Fibroblast of the aortic adventitia (primary cell): ENCODE data around the gene BDKRB1. TPM values are rescaled to one million over a fixed set of nuclear protein-coding genes. Genes with fewer than 3 reads are reported as not detected.

Experiments used
- DNase-seq: peaks from one replicate; pipeline ENCODE4 v3.0.0-alpha.2; 2010; ENCODE audit warnings: low read depth
- H3K4me3 ChIP-seq: 2 replicates; pipeline ENCODE4 v1.5.1; 2011; ENCODE audit warnings: low read depth, mild to moderate bottlenecking, control low read depth, low read length, moderate library complexity
- total RNA-seq: library from RNA; depleted of rRNA; stranded (reverse); fragments of >200 nt; gene quantifications from 2 replicates; pipeline ENCODE4 v1.2.3, GENCODE V29; 2012; ENCODE audit warnings: low replicate concordance
- TF ChIP-seq, protein P1 (sequence below): IDR thresholded peaks from 2 replicates; pipeline ENCODE4 v1.5.1; 2011; ENCODE audit warnings: mild to moderate bottlenecking, low read length, control low read depth, inconsistent platforms; ENCODE audit not compliant: insufficient read depth

The BDKRB1 gene
- total RNA-seq, 1 donor, result 6.9 TPM

DNA sequence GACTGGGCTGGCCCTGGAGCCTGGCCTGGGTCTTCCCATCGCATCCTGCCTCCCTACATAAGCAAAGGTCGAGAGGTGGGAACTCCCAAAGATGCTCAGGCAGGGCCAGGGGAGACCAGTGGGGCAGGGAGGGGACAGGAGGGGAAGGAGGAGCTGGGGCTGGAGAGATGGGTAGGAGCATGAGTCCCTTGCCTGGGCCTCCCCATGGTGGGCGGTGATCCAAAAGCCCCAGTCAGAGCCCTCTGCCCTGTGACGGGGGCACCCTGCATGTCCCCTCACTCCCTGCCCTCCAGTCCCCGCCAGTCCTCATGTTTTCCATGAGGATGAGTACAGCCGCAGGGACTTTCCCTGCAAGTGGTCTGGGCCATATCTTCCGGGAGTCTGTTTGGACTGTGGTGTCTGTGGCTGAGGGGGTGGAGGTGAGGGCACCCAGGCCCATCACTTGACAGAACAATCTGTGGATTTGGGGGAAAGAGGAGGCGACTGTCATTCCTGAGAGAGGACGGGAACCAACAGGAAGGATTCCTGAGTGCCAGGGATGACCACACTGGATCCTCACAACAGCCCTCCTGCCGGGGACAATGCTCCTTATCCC, 42.0 kb upstream of the BDKRB1 start:
- TF ChIP-seq, protein P1, sequence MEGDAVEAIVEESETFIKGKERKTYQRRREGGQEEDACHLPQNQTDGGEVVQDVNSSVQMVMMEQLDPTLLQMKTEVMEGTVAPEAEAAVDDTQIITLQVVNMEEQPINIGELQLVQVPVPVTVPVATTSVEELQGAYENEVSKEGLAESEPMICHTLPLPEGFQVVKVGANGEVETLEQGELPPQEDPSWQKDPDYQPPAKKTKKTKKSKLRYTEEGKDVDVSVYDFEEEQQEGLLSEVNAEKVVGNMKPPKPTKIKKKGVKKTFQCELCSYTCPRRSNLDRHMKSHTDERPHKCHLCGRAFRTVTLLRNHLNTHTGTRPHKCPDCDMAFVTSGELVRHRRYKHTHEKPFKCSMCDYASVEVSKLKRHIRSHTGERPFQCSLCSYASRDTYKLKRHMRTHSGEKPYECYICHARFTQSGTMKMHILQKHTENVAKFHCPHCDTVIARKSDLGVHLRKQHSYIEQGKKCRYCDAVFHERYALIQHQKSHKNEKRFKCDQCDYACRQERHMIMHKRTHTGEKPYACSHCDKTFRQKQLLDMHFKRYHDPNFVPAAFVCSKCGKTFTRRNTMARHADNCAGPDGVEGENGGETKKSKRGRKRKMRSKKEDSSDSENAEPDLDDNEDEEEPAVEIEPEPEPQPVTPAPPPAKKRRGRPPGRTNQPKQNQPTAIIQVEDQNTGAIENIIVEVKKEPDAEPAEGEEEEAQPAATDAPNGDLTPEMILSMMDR, result no peak
- no peak for DNase-seq
- no peak overlapping the region for H3K4me3 ChIP-seq

DNA sequence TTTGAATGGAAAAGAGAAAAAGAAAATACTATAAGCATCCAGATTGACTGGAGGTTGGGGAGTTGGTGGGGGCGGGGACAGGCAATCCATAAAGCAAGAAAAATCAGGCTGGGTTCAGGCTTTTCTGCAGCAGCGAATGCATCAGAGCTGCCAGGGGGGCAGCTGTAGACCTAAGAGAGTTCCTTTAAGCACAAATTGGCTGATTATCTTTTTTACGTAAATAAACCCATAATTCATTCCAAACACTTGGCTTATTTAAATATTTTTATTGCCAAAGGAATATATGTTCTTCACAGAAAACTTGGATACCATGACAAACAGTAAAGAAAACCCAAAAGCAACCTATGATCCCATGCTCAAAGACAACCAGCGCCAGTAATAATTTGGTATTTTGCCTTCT, 41.2 kb upstream of the BDKRB1 start:
- no peak for DNase-seq
- no peak overlapping the region for H3K4me3 ChIP-seq
- TF ChIP-seq, protein P1, result no peak

DNA sequence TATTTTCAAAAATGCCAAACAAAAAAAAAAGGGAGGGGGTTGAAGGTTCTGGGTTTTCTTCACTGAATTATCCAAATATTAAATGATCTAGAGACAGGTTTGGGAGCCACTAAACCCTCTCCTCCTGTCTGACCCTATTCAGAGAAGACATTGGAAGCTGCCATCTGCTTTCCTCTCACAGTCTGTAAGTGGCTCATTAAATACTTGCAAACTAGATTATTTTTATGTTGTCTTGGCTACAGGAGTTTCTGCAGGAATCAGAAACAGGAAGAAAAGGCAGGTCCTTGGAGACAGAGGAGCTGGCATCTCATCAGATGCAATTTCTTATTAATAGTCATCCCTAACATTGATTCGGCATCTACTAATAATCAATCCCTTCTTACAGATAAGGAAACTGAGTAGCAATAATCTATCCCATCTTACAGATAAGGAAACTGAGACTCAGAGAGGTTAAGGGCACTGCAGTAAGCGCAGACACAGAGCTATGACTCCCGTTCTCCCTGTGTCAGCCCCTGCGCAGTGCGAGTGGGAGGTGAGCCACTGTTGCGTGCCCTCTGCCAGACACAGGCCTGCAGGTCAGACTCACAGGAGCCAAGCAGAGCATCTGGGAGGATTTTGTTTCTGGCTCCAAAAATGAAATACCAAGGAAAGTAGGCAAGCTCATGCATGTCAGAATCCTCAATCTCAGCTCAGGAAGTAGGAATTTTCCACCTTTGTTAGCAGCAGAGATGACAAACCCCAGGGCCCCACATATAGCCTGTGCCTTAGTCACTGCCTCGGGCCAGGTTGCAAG, 40.4 kb upstream of the BDKRB1 start:
- no peak for DNase-seq
- TF ChIP-seq, protein P1, result no peak
- no peak overlapping the region for H3K4me3 ChIP-seq

DNA sequence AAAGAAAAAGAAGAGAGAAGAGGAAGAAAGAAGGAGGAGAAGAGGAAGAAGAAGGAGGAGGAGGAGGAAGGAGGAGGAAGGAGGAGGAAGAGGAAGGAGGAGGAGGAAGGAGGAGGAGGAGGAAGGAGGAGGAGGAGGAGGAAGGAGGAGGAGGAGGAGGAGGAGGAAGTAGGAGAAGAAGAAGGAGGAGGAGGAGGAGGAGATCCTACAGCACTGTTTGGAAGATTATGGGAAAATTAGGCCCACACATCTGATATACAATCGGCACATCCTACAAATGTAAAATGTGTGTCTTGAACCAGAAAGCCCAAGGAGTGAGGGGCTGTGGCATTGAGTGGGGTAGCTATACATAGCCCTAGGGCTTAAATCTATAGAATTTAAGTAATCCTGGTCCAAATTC, 39.4 kb upstream of the BDKRB1 start:
- TF ChIP-seq, protein P1, result no peak
- DNase-seq, result no peak
- H3K4me3 ChIP-seq, result no peak overlapping the region

DNA sequence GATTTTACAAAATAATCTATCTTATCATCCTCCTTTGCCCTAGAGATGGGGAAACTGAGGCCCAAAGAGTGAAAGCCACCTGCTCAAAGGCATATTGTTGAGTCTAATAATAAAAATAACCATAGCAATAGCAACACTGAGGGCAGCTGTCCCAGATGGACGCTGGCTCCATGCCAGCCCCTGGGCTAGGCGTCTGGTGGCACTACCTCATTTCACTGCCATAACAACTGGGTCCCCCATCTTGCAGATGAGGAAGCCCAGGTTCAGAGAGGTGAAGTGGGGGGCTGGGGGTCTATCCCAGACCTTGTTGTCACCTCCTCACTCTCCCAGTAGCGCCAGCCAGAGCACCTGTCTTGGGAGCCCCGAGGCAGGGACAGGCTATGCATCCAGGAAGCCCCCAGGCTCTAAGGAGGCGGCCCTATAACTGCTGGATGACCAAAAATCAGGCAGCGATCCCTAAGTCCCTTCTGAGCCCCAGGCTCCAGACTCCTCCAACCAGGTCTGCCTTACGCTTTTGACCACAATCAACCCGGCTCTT, 38.6 kb upstream of the BDKRB1 start:
- DNase-seq, result no peak
- TF ChIP-seq, protein P1, result no peak
- no peak overlapping the region for H3K4me3 ChIP-seq

DNA sequence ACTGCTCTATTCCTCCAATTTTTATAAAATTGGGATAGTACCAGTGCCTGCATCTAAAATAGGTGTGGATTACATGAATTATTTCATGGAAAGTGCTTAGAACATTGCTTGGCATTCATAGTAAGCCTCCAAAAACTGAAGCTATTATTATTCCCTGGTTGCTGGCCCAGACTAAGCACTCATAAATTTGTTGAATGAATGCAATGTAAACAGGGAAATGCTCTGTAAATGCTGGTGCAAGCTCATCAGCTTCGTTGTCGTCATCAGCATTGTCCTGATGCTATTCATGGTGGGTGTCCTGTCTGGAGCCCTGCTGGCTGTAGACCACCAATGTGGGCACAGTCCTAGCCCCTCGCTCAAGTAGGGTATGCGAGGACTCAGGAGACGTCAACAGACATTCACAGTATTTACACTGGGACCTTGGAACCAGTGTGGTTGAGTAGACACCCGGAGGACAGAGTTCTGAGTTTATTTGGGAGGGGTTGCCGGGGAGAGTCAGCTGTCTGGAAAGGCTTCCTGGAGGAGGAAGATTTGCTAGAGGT, 34.8 kb upstream of the BDKRB1 start:
- DNase-seq, result no peak
- no peak overlapping the region for H3K4me3 ChIP-seq
- TF ChIP-seq, protein P1, result no peak
